IPS-15b (cell line): ENCODE data around the gene SLC39A11.
"Not testable (repeated sequence)": the region's sequence is repeated elsewhere in the genome, so short reads cannot be mapped to it uniquely, and the experiment has no call there.

Experiments
- H3K27me3 ChIP-seq: one replicate; pipeline ENCODE4 v1.6.1; 2013; ENCODE audit warnings: low read length; ENCODE audit not compliant: control insufficient read depth, insufficient read depth
- H3K36me3 ChIP-seq: one replicate; pipeline ENCODE4 v1.6.1; 2013; ENCODE audit warnings: low read length; ENCODE audit not compliant: control insufficient read depth, insufficient read depth
- H3K4me1 ChIP-seq: one replicate; pipeline ENCODE4 v1.6.1; 2013; ENCODE audit warnings: mild to moderate bottlenecking, low read length; ENCODE audit not compliant: control insufficient read depth, insufficient read depth
- H3K4me3 ChIP-seq: one replicate; pipeline ENCODE4 v1.5.1; 2013; ENCODE audit warnings: low read depth, low read length
- H3K9ac ChIP-seq: one replicate; pipeline ENCODE4 v1.6.1; 2013; ENCODE audit warnings: low read depth, mild to moderate bottlenecking, low read length
- H3K9me3 ChIP-seq: one replicate; pipeline ENCODE4 v1.6.1; 2013; ENCODE audit warnings: mild to moderate bottlenecking, low read length; ENCODE audit not compliant: control insufficient read depth, insufficient read depth

Gene SLC39A11

GRCh38 chr17:72713701-72714100 lies 378.8 kb downstream of the SLC39A11 start:
- Histone ChIP-seq H3K4me3 (no peak overlapping the region), H3K9me3 (no peaks in the 10 kb centered on the region), H3K9ac (no peak overlapping the region), H3K27me3 (no peaks in the 10 kb centered on the region), H3K4me1 (no peaks in the 10 kb centered on the region), H3K36me3 (no peaks in the 10 kb centered on the region)

GRCh38 chr17:72711521-72712310 lies 380.8 kb downstream of the SLC39A11 start:
- H3K27me3 ChIP-seq, result no peaks in the 10 kb centered on the region
- no peaks in the 10 kb centered on the region for H3K9me3 ChIP-seq
- no peaks in the 10 kb centered on the region for H3K4me1 ChIP-seq
- no peak overlapping the region for H3K4me3 ChIP-seq
- H3K9ac ChIP-seq, result no peak overlapping the region
- H3K36me3 ChIP-seq, result no peaks in the 10 kb centered on the region

- no peaks in the 10 kb centered on the region for H3K9me3 ChIP-seq
- H3K27me3 ChIP-seq, result no peaks in the 10 kb centered on the region
- no peak overlapping the region for H3K4me3 ChIP-seq
- H3K4me1 ChIP-seq, result no peaks in the 10 kb centered on the region
- no peaks in the 10 kb centered on the region for H3K36me3 ChIP-seq
- H3K9ac ChIP-seq, result no peak overlapping the region
Measured at GRCh38 chr17:72710834-72711233, 381.7 kb downstream of the SLC39A11 start.

DNA sequence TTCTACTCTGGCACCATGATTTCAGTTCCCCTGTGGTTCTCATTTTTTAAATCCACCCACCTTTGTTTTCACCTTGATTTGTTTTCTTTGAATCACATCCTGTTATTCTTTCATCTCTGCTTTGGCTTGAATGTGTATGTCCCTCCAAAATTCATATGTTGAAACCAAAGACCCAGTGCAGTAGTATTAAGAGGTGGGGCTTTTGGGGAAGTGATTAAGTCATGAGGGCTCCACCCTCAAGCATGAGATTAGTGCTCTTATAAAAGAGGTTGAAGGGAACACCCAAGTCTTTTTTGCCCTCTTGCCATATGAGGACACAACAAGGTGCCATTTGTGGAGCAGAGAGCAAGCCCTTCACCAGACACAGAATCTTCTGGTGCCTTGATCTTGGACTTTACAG lies 382.3 kb downstream of the SLC39A11 start:
- Histone ChIP-seq H3K4me3 (no peak overlapping the region), H3K4me1 (no peaks in the 10 kb centered on the region), H3K36me3 (no peaks in the 10 kb centered on the region), H3K9ac (no peak overlapping the region), H3K9me3 (no peaks in the 10 kb centered on the region), H3K27me3 (no peaks in the 10 kb centered on the region)

- H3K4me3 ChIP-seq, H3K27me3 ChIP-seq, H3K4me1 ChIP-seq, H3K36me3 ChIP-seq, H3K9me3 ChIP-seq, H3K9ac ChIP-seq: not testable (repeated sequence)
Measured at GRCh38 chr17:72708682-72709081, 383.8 kb downstream of the SLC39A11 start.

DNA sequence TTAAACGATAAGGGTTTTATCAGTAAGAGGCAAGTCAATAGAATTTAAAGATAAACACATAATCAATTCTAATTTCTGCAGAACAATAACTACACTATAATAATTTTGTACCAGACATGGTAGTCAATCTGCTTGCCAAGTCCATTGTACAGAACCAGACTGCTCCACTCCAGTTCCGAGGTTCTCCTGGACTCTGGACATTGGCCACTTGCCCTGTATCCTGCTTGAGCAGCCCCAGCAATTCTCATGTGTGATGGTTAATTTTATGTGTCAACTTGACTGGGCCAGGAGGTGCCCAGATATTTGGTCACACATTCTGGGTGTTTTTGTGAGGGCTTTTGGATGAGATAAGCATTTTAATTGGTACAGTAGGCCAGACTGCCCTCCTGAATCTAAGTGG lies 384.6 kb downstream of the SLC39A11 start:
- Histone ChIP-seq H3K4me3 (no peak overlapping the region), H3K4me1 (no peaks in the 10 kb centered on the region), H3K9me3 (no peaks in the 10 kb centered on the region), H3K9ac (no peak overlapping the region), H3K36me3 (no peaks in the 10 kb centered on the region), H3K27me3 (no peaks in the 10 kb centered on the region)

GRCh38 chr17:72706396-72706981 lies 386.0 kb downstream of the SLC39A11 start:
- Histone ChIP-seq H3K4me3 (no peak overlapping the region), H3K9ac (no peak overlapping the region), H3K36me3 (no peaks in the 10 kb centered on the region), H3K27me3 (no peaks in the 10 kb centered on the region), H3K9me3 (no peaks in the 10 kb centered on the region), H3K4me1 (no peaks in the 10 kb centered on the region)

DNA sequence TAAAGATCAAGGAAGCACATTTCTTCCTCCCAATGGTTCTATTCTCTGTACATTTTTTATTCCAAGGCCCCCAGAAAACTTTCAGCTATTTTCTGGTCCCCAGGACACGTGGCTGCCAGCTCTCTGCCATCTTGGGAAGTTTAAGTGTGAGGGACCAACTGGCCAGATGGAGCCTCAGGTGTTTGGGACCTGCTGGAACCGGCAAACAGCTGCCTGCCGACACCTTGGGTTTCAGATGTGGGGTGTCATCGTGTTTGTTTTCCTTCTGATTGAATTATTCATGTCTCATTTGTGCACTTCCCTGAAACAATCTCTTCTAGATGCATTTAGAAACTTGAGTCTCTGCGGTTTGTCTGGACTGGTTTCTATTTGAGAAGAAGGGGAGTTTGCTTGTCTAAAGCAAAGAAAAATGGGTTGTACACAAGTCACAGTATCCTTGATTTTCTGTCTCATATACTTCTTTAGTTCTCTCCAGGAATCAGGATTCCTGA lies 386.5 kb downstream of the SLC39A11 start:
- Histone ChIP-seq H3K27me3 (no peaks in the 10 kb centered on the region), H3K4me1 (no peaks in the 10 kb centered on the region), H3K9me3 (no peaks in the 10 kb centered on the region), H3K9ac (no peak overlapping the region), H3K4me3 (no peak overlapping the region), H3K36me3 (no peaks in the 10 kb centered on the region)

DNA sequence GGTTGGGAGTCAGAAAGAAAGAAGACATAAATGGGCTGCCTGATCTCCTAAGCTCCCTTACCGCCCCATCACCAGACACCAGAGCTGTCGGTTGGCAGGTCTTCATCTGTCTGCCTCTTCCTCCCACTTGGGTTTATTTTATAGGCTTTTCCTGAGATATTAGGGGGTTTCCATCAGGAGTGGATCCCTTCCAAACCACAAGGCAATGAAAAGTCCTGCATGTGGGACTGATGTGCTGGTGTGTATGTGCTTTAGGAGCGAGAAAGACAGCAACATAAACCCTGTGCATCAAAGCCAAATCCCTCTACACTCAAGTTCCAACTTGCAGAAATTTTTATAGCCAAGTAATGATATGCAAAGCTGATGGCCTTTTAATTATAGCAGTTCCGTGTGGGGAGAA lies 389.5 kb downstream of the SLC39A11 start:
- Histone ChIP-seq H3K27me3 (no peaks in the 10 kb centered on the region), H3K36me3 (no peaks in the 10 kb centered on the region), H3K4me1 (no peaks in the 10 kb centered on the region), H3K9me3 (no peaks in the 10 kb centered on the region), H3K4me3 (no peak overlapping the region), H3K9ac (no peak overlapping the region)

DNA sequence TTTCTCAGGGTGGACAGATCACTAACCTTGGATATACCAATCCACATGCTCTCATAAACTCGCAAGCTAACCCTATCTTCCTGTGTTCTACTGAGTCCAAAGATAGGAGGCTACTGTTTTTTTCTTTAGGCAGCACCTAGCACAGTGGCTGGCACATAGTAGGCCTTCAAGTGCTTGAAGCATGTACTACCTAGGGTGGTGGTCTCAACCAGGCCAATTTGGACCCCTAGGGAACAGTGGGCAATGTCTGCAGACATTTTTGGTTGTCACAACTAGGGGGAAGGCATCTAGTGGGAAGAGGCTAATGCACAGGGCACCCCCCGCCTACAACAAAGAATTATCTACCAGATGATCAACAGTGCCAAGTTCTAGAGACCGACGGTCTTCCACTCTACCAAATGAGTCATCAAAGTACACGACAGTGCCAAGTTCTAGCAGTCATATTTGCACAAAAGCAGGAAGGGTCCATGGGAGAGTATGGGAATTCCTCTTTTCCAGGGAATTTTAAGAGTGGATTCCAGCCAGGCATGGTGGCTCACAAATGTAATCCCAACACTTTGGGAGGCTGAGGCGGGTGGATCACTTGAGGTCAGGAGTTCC lies 390.3 kb downstream of the SLC39A11 start:
- H3K4me3 ChIP-seq, result no peak overlapping the region
- H3K9me3 ChIP-seq, result no peaks in the 10 kb centered on the region
- no peaks in the 10 kb centered on the region for H3K27me3 ChIP-seq
- no peak overlapping the region for H3K9ac ChIP-seq
- no peaks in the 10 kb centered on the region for H3K36me3 ChIP-seq
- no peaks in the 10 kb centered on the region for H3K4me1 ChIP-seq

DNA sequence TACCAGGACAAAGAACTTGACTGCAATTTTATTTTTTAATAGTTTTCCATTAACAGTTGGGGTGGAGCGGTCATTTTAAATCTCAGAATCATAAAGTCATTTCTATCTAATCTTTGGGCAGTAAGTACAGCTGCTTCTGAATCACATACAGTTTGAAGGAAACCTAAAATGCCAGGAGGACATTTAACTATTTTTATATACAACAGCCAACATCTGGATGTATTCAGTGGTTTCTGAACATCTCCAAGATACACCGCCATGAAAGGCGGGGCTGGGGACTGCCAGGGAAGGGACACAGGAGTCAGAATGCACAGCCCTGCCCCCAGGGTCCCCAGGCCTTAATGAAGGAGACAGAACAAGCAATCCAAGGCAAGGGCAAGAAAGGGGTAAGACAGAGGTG lies 392.3 kb downstream of the SLC39A11 start:
- Histone ChIP-seq H3K9ac (no peak overlapping the region), H3K9me3 (no peaks in the 10 kb centered on the region), H3K36me3 (no peaks in the 10 kb centered on the region)

GRCh38 chr17:72699545-72699944 lies 392.9 kb downstream of the SLC39A11 start:
- Histone ChIP-seq H3K27me3 (no peaks in the 10 kb centered on the region), H3K36me3 (no peaks in the 10 kb centered on the region), H3K9me3 (no peaks in the 10 kb centered on the region), H3K4me1 (no peaks in the 10 kb centered on the region), H3K4me3 (no peak overlapping the region), H3K9ac (no peak overlapping the region)

More for the DNA sequence above, 392.3 kb downstream of the SLC39A11 start:
- no peak overlapping the region for H3K4me3 ChIP-seq
- H3K27me3 ChIP-seq, result no peaks in the 10 kb centered on the region
- no peaks in the 10 kb centered on the region for H3K4me1 ChIP-seq
